Heart left ventricle (tissue), 16 donors: ENCODE data around the gene BLM. TPM values are rescaled to one million over a fixed set of nuclear protein-coding genes. Genes with fewer than 3 reads are reported as not detected.
"Not testable (repeated sequence)": the region's sequence is repeated elsewhere in the genome, so short reads cannot be mapped to it uniquely, and the experiment has no call there.

Experiments used
- ATAC-seq, 4 donors: fragments of 200-7000 bp; cut with Tn5 transposase; one replicate each; pipeline ENCODE4 v1.9.1; 2020 to 2022; ENCODE audit warnings: moderate library complexity in 4 of 4, mild to moderate bottlenecking in 3 of 4, moderate number of reproducible peaks in 1 of 4
- DNase-seq, 5 donors: peaks; one replicate each; pipeline ENCODE4 v3.0.0-alpha.2; 2020
- H3K27ac ChIP-seq, 12 donors: fragments of 200-600 bp; sonication (generic) in 4 of 12; one replicate each; pipeline versions ENCODE4 v1.5.0 to v1.8.0; 2016 to 2022; ENCODE audit warnings: mild to moderate bottlenecking in 2 of 12
- H3K27me3 ChIP-seq, 9 donors: fragments of 200-600 bp; sonication (generic) in 2 of 9; one replicate each; pipeline versions ENCODE4 v1.5.1 to v1.8.0; 2016 to 2022; ENCODE audit warnings: mild to moderate bottlenecking in 3 of 9
- H3K36me3 ChIP-seq, 9 donors: fragments of 200-600 bp; sonication (generic) in 2 of 9; one replicate each; pipeline versions ENCODE4 v1.5.0 to v1.8.0; 2018 to 2022; ENCODE audit warnings: mild to moderate bottlenecking in 2 of 9
- H3K4me1 ChIP-seq, 12 donors: fragments of 200-600 bp; sonication (generic) in 4 of 12; one replicate each; pipeline versions ENCODE4 v1.5.0 to v1.8.0; 2016 to 2022; ENCODE audit warnings: mild to moderate bottlenecking in 3 of 12
- H3K4me3 ChIP-seq, 12 donors: fragments of 200-600 bp; sonication (generic) in 4 of 12; one replicate each; pipeline versions ENCODE4 v1.5.0 to v1.8.0; 2017 to 2022; ENCODE audit warnings: mild to moderate bottlenecking in 9 of 12, moderate library complexity in 4 of 12
- H3K9me3 ChIP-seq, 12 donors: fragments of 200-600 bp; sonication (generic) in 4 of 12; one replicate each; pipeline versions ENCODE4 v1.5.0 to v1.8.0; 2016 to 2022; ENCODE audit warnings: mild to moderate bottlenecking in 1 of 12
- CTCF ChIP-seq, 12 donors: fragments of 200-600 bp; sonication (generic) in 4 of 12; IDR thresholded peaks; one replicate each; pipeline versions ENCODE4 v1.5.0 to v1.8.0; 2018 to 2022; ENCODE audit warnings: antibody characterized with exemption in 12 of 12, mild to moderate bottlenecking in 5 of 12
- POLR2A ChIP-seq, 2 donors: fragments of 450-650 bp; IDR thresholded peaks; one replicate each; pipeline ENCODE4 v1.6.1; 2017; ENCODE audit warnings: antibody characterized with exemption in 2 of 2, mild to moderate bottlenecking in 2 of 2, moderate library complexity in 2 of 2
- WGBS, 4 donors: extraction: QIAGEN DNeasy Blood & Tissue Kit in 2 of 4; methylation state at CpG; one replicate each; pipeline versions ENCODE4 v1.1.5 to v1.1.7; 2013 to 2018; 5-methylcytosine and 5-hydroxymethylcytosine counted together
- intact Hi-C, 10 donors: fragments of 100-400 bp; cut with DNase I; formaldehyde crosslinking; loops; one replicate each; pipeline versions ENCODE4 v1.11.1 to v1.14.2; 2022
- polyA plus RNA-seq, 2 donors: library from polyadenylated mRNA; stranded (reverse); fragments of 200-250 nt; gene quantifications; one replicate each; pipeline ENCODE4 v1.2.3, GENCODE V29; 2013
- total RNA-seq, 9 donors: library from RNA; depleted of rRNA in 2 of 9; stranded (reverse); fragments of >200 nt in 2 of 9; fragmentation: NEBNext Ultra II Directional in 3 of 9; extraction: Animal tissue kit (Norgen Biotek cat#: 25700) in 3 of 9; gene quantifications; one replicate each; pipeline versions ENCODE4 v1.1.0 to v1.2.4, GENCODE V29; 2016 to 2023
- donor health status: ischemic (EF 13 %, LVEDD 7.1; RV severe dilation, severe dysfunction).
- donor health status: healthy with polysubstance abuse.
- donor health status: DM: no; HTN: yes; CAD: no.
- donor health status: DM: no; HTN: no; CAD: no.
- donor health status: ischemic (EF 25% LVEDD 6.9; RV normal size, moderate dysfunction).
- donor health status: ischemic (EF 25% LVEDD 5.7; RV mildly dilated, moderate dysfunction).
- donor health status: healthy.
- donor health status: DM: yes; HTN: yes; CAD: no.
- donor health status: ischemic (EF 35%, LVEDD 5.7; RV mildly dilated, moderate dysfunction).
- donor health status: nonischemic (EF 11% LVEDD 7.7; RV severe dilation, severe dysfunction).
- donor health status: DM: yes; HTN: yes; CAD: no.
- donor health status: PGD.
- donor health status: ischemic (EF 29% LVEDD 5.4; RV normal size, mild dysfunction).
- donor health status: nonischemic (EF 23%, LVEDD 6.1; RV moderate dilation, normal function).

BLM gene
- total and polyA plus RNA-seq, 11 donors = 4.3 to 39.6 (median 12.2) TPM

GRCh38 chr15:90720131-90720530, 3.0 kb downstream of the BLM start:
- Histone ChIP-seq H3K27me3 (no peaks in the 10 kb centered on the region), H3K27ac (no peak overlapping the region), H3K4me3 (no peak overlapping the region), H3K4me1 (peaks cover 0 to 23% (median 10%) of the 10 kb centered on the region in 12 donors), H3K9me3 (no peaks in the 10 kb centered on the region), H3K36me3 (peaks cover 0 to 7% (median 0%) of the 10 kb centered on the region in 9 donors)
- ATAC-seq (no peak), DNase-seq (no peak)
- 86 to 89% (median 87%) methylated on average over 2 of the region's 2 CpGs for WGBS, 4 donors
- TF ChIP-seq POLR2A (IDR thresholded peaks at IDR 0.05) = no peak
- TF ChIP-seq CTCF (IDR thresholded peaks at IDR 0.05) = no peak
- intact Hi-C loops = loop anchor here in 1 of 10 donors (10.0 kb wide), 1 partner anchor 145 kb away; the partner anchor contains the start of gene FURIN

GRCh38 chr15:90729261-90729660, 12.1 kb downstream of the BLM start:
- Histone ChIP-seq H3K4me3 (no peak overlapping the region), H3K27ac (no peak overlapping the region), H3K36me3 (peaks cover 0 to 5% (median 0%) of the 10 kb centered on the region in 9 donors), H3K4me1 (peaks cover 0 to 8% (median 0%) of the 10 kb centered on the region in 12 donors), H3K27me3 (no peaks in the 10 kb centered on the region), H3K9me3 (no peaks in the 10 kb centered on the region)
- 93 to 96% (median 94%) methylated on average over 3 of the region's 3 CpGs for WGBS, 4 donors
- intact Hi-C loops = loop anchor here in 1 of 10 donors (10.0 kb wide), 1 partner anchor 136 kb away; the partner anchor contains the start of gene FURIN
- DNase-seq (no peak), ATAC-seq (no peak)
- TF ChIP-seq CTCF (IDR thresholded peaks at IDR 0.05) (no peak), POLR2A (IDR thresholded peaks at IDR 0.05) (no peak)

GRCh38 chr15:90730290-90730689, 13.1 kb downstream of the BLM start:
- WGBS, 4 donors = 96 to 98% (median 97%) methylated on average over 6 of the region's 6 CpGs
- Histone ChIP-seq H3K4me1 (peaks cover 0 to 8% (median 0%) of the 10 kb centered on the region in 12 donors), H3K4me3 (no peak overlapping the region), H3K36me3 (no peaks in the 10 kb centered on the region), H3K27me3 (no peaks in the 10 kb centered on the region), H3K27ac (no peak overlapping the region), H3K9me3 (no peaks in the 10 kb centered on the region)
- TF ChIP-seq POLR2A (IDR thresholded peaks at IDR 0.05) = no peak
- no peak for TF ChIP-seq CTCF (IDR thresholded peaks at IDR 0.05)
- ATAC-seq (no peak), DNase-seq (no peak)
- intact Hi-C loops = loop anchor here in 1 of 10 donors (10.0 kb wide), 1 partner anchor 95 kb away; no protein-coding TSS in a partner anchor

GRCh38 chr15:90735923-90736322, 18.8 kb downstream of the BLM start:
- no peak overlapping the region for H3K4me3 ChIP-seq
- 77 to 90% (median 80%) methylated on average over 1 of the region's 1 CpG for WGBS, 4 donors
- ATAC-seq (no peak), DNase-seq (no peak)
- H3K4me1 ChIP-seq = peaks cover 0 to 20% (median 0%) of the 10 kb centered on the region in 12 donors
- H3K36me3 ChIP-seq = no peaks in the 10 kb centered on the region
- intact Hi-C loops = loop anchor here in 1 of 10 donors (10.0 kb wide), 1 partner anchor 89 kb away; no protein-coding TSS in a partner anchor
- no peaks in the 10 kb centered on the region for H3K9me3 ChIP-seq
- H3K27ac ChIP-seq = no peak overlapping the region
- TF ChIP-seq POLR2A (IDR thresholded peaks at IDR 0.05) (no peak), CTCF (IDR thresholded peaks at IDR 0.05) (no peak)
- no peaks in the 10 kb centered on the region for H3K27me3 ChIP-seq

GRCh38 chr15:90740545-90740944, 23.4 kb downstream of the BLM start:
- 88 to 97% (median 93%) methylated on average over 3 of the region's 3 CpGs for whole genome bisulfite sequencing, 4 donors
- H3K27me3 ChIP-seq, ATAC-seq, DNase-seq, H3K36me3 ChIP-seq, H3K9me3 ChIP-seq, H3K4me3 ChIP-seq, H3K27ac ChIP-seq, intact Hi-C loops: not testable (repeated sequence)
- peaks cover 0 to 40% (median 0%) of the 10 kb centered on the region in 12 donors for H3K4me1 ChIP-seq
